GM12872 (cell line): ENCODE measurements around the gene CITED4.

ENCODE experiments used
- CTCF ChIP-seq: IDR thresholded peaks from 3 replicates; pipeline ENCODE4 v1.5.1; 2011; ENCODE audit warnings: low read depth, mild to moderate bottlenecking, low read length, moderate library complexity; ENCODE audit not compliant: insufficient read depth

Gene CITED4

GRCh38 chr1:40842207-40842606 lies 20.0 kb downstream of the CITED4 start:
- no peak for TF ChIP-seq CTCF

- no peak for TF ChIP-seq CTCF
These were observed 20.6 kb downstream of the CITED4 start for GRCh38 chr1:40841602-40842001.

DNA sequence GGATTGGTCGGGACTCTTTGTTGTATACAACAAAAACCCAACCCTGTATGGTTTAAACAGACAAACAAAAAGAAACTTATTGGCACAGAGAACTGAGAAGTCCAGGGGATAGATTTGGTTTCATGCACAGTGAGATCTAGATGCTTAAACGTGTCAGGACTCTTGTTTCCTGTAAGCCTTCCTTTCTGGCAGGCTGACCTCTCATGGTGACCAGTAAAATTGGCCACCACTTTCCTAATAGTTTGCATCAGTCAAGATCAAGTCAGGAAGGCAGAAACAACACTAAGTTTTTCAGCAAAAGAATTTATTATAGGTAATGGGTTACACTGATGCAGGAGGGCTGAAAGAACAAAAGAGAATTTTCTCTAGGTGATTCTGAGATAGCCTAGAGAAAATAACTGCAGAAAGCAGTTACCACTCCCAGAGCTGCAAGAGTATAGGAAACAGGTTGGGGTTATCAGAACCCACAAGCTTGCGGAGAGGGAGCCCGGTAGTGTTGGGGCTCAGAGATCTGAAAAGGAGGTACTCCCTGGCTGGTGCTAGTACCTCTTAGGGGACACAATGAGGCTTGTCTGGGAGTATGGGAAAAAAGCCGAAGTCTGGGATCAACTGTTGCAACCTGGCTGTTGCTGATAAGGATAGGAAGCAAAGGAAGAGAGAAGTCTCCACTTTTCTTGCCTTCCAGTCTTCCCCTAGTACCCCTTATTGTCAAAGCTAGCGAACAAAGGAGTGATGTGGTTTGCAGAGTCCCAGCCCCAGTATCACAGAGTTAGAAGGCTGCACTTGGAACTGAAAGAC lies 21.4 kb downstream of the CITED4 start:
- TF ChIP-seq CTCF = no peak

DNA sequence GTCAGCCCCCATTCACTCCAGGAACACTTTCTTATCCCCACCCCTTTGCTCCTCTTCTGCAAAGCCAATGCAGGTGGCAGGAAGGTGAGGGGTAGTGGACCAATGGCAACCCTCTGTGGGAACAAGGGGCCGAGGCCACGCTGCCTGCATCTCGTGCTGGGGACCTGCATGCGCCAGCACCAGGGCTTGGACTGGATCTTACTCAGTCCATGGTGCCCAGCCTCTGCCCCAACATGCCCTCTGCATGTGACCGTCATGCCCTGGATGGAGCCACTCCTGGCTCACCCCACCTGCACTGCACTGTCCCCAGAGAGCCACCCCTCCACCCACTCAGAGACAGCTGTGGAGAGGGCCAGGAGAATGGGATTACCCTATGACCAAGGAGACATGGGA lies 22.2 kb downstream of the CITED4 start:
- TF ChIP-seq CTCF = no peak

DNA sequence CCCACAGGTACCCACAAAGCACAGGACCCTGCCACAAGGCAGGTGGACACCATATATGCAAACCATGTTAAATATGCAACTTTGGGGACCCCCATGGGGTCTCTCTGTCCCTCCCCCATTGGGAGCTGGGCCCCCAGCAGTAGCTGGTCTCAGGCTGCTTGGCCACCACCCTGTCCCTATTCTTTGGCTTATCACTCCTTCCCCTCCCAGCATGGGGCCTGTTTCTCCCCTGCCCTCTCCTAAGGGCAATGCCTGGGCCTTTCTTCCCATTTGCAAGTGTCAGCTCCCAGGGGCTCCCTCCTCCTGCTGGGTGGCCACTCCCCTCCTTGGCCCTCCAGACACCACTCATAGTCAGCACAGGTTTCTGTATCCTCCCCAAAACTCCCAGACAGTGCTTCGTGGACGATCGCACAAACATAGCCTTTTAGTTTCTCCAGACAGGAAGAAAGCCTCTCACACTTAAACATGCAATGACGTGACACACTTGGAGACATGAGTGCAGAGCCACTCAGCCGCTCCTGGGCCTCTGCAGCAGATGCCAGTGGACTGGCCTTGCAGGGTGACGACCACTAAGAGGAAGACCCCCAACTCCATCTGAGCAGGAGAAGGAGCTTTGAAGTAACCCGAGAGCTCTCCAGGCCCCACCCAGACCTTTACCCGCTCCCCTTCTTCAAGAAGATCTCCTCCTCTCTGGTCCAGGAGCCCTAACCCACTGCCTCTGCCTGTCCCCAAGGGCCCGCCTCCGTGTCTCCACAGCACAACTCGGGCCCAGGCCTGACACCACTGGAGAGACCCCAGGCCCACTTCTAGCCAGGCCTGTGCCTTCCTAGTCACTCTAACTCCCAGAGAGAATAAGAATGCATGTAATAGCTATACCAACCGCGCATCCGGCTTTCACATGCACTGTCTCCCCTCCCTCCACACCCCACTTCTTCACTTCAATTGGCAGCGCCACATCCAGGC lies 22.9 kb downstream of the CITED4 start:
- TF ChIP-seq CTCF = no peak

DNA sequence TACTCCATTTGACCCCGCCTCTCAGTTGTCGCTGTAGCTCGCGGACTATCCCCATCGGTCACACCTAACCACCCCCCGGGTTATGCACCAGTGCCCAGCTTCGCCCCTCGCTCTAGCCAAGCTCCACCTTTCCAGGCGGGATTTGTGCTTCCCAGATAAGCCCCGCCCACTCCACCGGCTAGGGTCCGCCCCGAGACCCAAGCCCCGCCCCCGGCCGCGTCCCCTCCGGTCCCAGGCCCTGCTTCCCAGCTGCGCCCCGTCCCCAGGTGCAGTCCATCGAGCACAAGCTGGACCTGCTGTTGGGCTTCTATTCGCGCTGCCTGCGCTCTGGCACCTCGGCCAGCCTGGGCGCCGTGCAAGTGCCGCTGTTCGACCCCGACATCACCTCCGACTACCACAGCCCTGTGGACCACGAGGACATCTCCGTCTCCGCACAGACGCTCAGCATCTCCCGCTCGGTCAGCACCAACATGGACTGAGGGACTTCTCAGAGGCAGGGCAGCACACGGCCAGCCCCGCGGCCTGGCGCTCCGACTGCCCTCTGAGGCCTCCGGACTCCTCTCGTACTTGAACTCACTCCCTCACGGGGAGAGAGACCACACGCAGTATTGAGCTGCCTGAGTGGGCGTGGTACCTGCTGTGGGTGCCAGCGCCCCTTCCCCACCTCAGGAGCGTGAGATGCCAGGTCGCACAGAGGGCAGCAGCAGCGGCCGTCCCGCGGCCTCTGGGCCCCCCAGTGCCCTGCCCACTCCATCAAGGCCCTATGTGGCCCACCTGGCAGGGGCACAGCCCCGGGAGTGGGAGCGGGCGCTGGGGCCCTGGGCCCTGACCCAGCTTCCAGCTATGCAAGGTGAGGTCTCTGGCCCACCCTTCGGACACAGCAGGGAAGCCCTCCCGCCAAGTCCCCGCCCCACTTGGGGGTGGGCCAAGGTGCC lies 23.9 kb downstream of the CITED4 start:
- no peak for TF ChIP-seq CTCF
